K562 (cell line): ENCODE results near the gene HIVEP1. TPM values are rescaled to one million over a fixed set of nuclear protein-coding genes. Genes with fewer than 3 reads are reported as not detected.

ENCODE experiments used
- CHD1 ChIP-seq: fragments of 200-600 bp; sonication (generic); IDR thresholded peaks from one replicate; pipeline ENCODE4 v1.6.1; 2012; ENCODE audit warnings: mild to moderate bottlenecking, moderate library complexity, low read length, inconsistent platforms
- GABPA ChIP-seq: fragments of 200-800 bp; sonication (Bioruptor generic); conservative IDR thresholded peaks from 2 replicates; pipeline ENCODE4 v1.6.1; 2016; ENCODE audit warnings: low read depth, missing genetic modification characterization, missing compliant biosample characterization
- HDAC2 ChIP-seq: fragments of 450-650 bp; IDR thresholded peaks from 2 replicates; pipeline ENCODE4 v1.6.1; 2016; ENCODE audit warnings: mild to moderate bottlenecking
- NFATC3 ChIP-seq: fragments of 450-650 bp; IDR thresholded peaks from 2 replicates; pipeline ENCODE4 v1.6.1; 2017; ENCODE audit warnings: mild to moderate bottlenecking
- TCF7L2 ChIP-seq: fragments of 150-350 bp; IDR thresholded peaks from 2 replicates; pipeline ENCODE4 v1.6.1; 2016; ENCODE audit warnings: low read depth, mild to moderate bottlenecking, low read length, moderate library complexity
- TEAD4 ChIP-seq, 2 experiments: sonication (generic) in 1 of 2; formaldehyde crosslinking in 1 of 2; IDR thresholded peaks; 2 replicates each; pipeline versions ENCODE4 v1.6.1 to v1.8.0; 2012 to 2022; ENCODE audit warnings: borderline replicate concordance in 1 of 2, inconsistent platforms in 1 of 2, low read length in 1 of 2, mild to moderate bottlenecking in 1 of 2, missing genetic modification reagents in 1 of 2
- ZBTB9 ChIP-seq: fragments of 450-650 bp; formaldehyde crosslinking; IDR thresholded peaks from 2 replicates; pipeline ENCODE4 v1.4.0; 2020; ENCODE audit warnings: mild to moderate bottlenecking, moderate library complexity
- ZNF445 ChIP-seq: fragments of 250-450 bp; sonication (Bioruptor Pico); IDR thresholded peaks from 2 replicates; pipeline ENCODE4 v1.4.0; 2020; ENCODE audit warnings: low read depth, mild to moderate bottlenecking, moderate library complexity
- ZNF76 ChIP-seq: fragments of 250-450 bp; sonication (Bioruptor Pico); IDR thresholded peaks from 2 replicates; pipeline ENCODE4 v1.4.0; 2020; ENCODE audit warnings: mild to moderate bottlenecking, moderate library complexity, borderline replicate concordance
- ZNF785 ChIP-seq: fragments of 250-450 bp; sonication (Bioruptor Pico); IDR thresholded peaks from 2 replicates; pipeline ENCODE4 v1.4.0; 2020; ENCODE audit warnings: mild to moderate bottlenecking
- polyA plus RNA-seq, 8 experiments: library from polyadenylated mRNA; depleted of rRNA in 4 of 8; stranded (reverse) in 5 of 8; unstranded in 3 of 8; fragments of >200 nt; fragmentation: Nextera tagmentation in 2 of 8; fragmentation: Illumina TruSeq in 1 of 8; extraction: Ambion mirVana in 2 of 8; extraction: Trizol in 1 of 8; gene quantifications; 2 replicates each; pipeline versions ENCODE4 v1.2.1 to v1.2.3, GENCODE V29; 2011 to 2014; ENCODE audit warnings: inconsistent platforms in 1 of 8, missing spikeins in 1 of 8
- total RNA-seq, 7 experiments: library from RNA; depleted of rRNA in 6 of 7; stranded (reverse); fragments of >200 nt in 6 of 7; fragmentation: Illumina TruSeq in 2 of 7; extraction: Trizol in 2 of 7; gene quantifications; 2 replicates each; pipeline versions ENCODE4 v1.2.1 to v1.2.3, GENCODE V29; 2011 to 2021; ENCODE audit warnings: low replicate concordance in 1 of 7
- TF ChIP-seq, protein P1 (sequence below), 3 experiments: fragments of 200-800 bp in 1 of 3; fragments of 250-450 bp in 1 of 3; fragments of 450-650 bp in 1 of 3; sonication (Bioruptor Pico) in 1 of 3; sonication (Bioruptor generic) in 1 of 3; formaldehyde crosslinking in 1 of 3; IDR thresholded peaks; 2 replicates each; pipeline versions ENCODE4 v1.6.1 to v1.8.0; 2016 to 2022; ENCODE audit warnings: mild to moderate bottlenecking in 2 of 3, missing genetic modification characterization in 2 of 3, missing compliant biosample characterization in 1 of 3, moderate library complexity in 1 of 3
- TF ChIP-seq, protein P2 (sequence below): fragments of 450-650 bp; formaldehyde crosslinking; IDR thresholded peaks from 2 replicates; pipeline ENCODE4 v1.4.0; 2020; ENCODE audit warnings: mild to moderate bottlenecking, moderate library complexity

HIVEP1 gene
- total and polyA plus RNA-seq, 9 of the 15 experiments (the other 6 are each of a cell fraction or from before 2014, with no cell fraction given), result 6.0 to 33.3 (median 21.7) TPM

DNA sequence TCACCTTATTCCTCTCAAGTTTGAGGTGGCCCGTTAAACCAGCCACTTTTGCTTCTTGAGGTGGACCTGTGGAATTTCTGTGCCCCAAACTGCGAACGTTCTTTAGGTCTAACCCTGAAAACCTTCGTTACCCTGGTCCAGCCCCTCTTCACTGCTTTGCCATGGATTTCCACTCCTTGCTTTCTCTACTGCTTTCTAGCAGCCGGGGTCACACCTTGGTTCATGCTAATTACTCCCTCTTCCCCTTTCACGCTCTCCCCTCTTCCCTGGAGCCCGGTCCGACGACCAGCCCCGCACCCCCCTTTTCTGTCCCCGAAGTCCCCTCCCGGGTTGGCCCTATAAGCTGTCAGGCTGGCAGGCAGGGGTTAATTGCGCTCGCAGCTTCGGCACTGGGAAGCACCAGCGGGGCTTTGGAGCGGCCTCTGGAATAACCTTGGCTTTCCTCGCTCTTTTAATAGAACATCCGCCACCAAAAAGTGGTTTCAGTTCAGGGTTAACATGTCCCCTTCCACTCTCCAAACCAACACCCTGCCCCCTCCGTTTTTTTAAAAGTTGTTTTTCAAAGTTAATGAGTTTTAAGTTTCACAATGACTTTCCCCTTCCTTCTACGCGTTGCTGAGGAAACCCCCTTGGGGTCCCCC is 1.4 kb upstream of the HIVEP1 start (continued):
- TF ChIP-seq, protein P1, sequence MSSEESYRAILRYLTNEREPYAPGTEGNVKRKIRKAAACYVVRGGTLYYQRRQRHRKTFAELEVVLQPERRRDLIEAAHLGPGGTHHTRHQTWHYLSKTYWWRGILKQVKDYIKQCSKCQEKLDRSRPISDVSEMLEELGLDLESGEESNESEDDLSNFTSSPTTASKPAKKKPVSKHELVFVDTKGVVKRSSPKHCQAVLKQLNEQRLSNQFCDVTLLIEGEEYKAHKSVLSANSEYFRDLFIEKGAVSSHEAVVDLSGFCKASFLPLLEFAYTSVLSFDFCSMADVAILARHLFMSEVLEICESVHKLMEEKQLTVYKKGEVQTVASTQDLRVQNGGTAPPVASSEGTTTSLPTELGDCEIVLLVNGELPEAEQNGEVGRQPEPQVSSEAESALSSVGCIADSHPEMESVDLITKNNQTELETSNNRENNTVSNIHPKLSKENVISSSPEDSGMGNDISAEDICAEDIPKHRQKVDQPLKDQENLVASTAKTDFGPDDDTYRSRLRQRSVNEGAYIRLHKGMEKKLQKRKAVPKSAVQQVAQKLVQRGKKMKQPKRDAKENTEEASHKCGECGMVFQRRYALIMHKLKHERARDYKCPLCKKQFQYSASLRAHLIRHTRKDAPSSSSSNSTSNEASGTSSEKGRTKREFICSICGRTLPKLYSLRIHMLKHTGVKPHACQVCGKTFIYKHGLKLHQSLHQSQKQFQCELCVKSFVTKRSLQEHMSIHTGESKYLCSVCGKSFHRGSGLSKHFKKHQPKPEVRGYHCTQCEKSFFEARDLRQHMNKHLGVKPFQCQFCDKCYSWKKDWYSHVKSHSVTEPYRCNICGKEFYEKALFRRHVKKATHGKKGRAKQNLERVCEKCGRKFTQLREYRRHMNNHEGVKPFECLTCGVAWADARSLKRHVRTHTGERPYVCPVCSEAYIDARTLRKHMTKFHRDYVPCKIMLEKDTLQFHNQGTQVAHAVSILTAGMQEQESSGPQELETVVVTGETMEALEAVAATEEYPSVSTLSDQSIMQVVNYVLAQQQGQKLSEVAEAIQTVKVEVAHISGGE (CRISPR knock-in tag; IDR thresholded peaks at IDR 0.05), result 0 out of 6 replicates have a peak, but pooled peaks of 1 of the 3 experiments have one; percentile 13
- TF ChIP-seq TCF7L2 (no peak), ZNF785 (CRISPR knock-in tag) (no peak), ZBTB9 (CRISPR knock-in tag) (0 out of 2 replicates have a peak, but pooled peaks have one; percentile 39), HDAC2 (peak; percentile 56; the same call in 1 of the 2 replicates), ZNF445 (CRISPR knock-in tag) (no peak), TEAD4 (IDR thresholded peaks at IDR 0.05; ENCODE audit: low read length) (0 out of 2 replicates have a peak, but pooled peaks have one; percentile 24), TEAD4 (CRISPR knock-in tag; IDR thresholded peaks at IDR 0.05; ENCODE audit: borderline replicate concordance) (no peak), NFATC3 (no peak), ZNF76 (CRISPR knock-in tag) (peak; percentile 77; the same call in 1 of the 2 replicates), CHD1 (peak; percentile 75), GABPA (tag) (no peak)
- TF ChIP-seq, protein P2, sequence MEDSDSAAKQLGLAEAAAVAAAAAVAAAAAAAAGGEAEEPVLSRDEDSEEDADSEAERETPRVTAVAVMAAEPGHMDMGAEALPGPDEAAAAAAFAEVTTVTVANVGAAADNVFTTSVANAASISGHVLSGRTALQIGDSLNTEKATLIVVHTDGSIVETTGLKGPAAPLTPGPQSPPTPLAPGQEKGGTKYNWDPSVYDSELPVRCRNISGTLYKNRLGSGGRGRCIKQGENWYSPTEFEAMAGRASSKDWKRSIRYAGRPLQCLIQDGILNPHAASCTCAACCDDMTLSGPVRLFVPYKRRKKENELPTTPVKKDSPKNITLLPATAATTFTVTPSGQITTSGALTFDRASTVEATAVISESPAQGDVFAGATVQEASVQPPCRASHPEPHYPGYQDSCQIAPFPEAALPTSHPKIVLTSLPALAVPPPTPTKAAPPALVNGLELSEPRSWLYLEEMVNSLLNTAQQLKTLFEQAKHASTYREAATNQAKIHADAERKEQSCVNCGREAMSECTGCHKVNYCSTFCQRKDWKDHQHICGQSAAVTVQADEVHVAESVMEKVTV (CRISPR knock-in tag), result peak; percentile 27; the same call in 1 of the 2 replicates
